Measurements from ENCODE around the gene CYTL1. TPM values are rescaled to one million over a fixed set of nuclear protein-coding genes. Genes with fewer than 3 reads are reported as not detected.
A peak's percentile ranks its signal among the peaks of the same experiment; 100 is the strongest.

CYTL1 gene
- total and polyA plus RNA-seq, 12 donors: 0.48 to 5.7 (median 1.2) TPM; not detected in 1

- no peak for DNase-seq
- H3K9me3 ChIP-seq (replicated peaks in 1 of 3): no peaks in the 10 kb centered on the region
- WGBS, 4 donors: 86 to 100% (median 92%) methylated on average over 1 to 3 of the region's 3 CpGs
- no peak overlapping the region for H3K4me3 ChIP-seq
- no peak overlapping the region for H3K27ac ChIP-seq
- no peaks in the 10 kb centered on the region for H3K36me3 ChIP-seq (replicated peaks in 1 of 2)
- peaks cover 4% of the 10 kb centered on the region for H3K27me3 ChIP-seq
- no peaks in the 10 kb centered on the region for H3K4me1 ChIP-seq (replicated peaks in 1 of 2)
- intact Hi-C loops (cut with DNase I): no loop called here
- no peak for TF ChIP-seq CTCF (IDR thresholded peaks at IDR 0.05)
- TF ChIP-seq POLR2A (IDR thresholded peaks at IDR 0.05): no peak
Measured at GRCh38 chr4:4974727-4975126, 44.5 kb downstream of the CYTL1 start.

- no peak overlapping the region for H3K27ac ChIP-seq
- DNase-seq: no peak
- WGBS, 4 donors: 89 to 100% (median 96%) methylated on average over 1 of the region's 1 CpG
- intact Hi-C loops (cut with DNase I): no loop called here
- no peaks in the 10 kb centered on the region for H3K36me3 ChIP-seq (replicated peaks in 1 of 2)
- TF ChIP-seq CTCF (IDR thresholded peaks at IDR 0.05) (no peak), POLR2A (IDR thresholded peaks at IDR 0.05) (no peak)
- H3K4me1 ChIP-seq (replicated peaks in 1 of 2): no peaks in the 10 kb centered on the region
- H3K9me3 ChIP-seq (replicated peaks in 1 of 3): no peaks in the 10 kb centered on the region
- peaks cover 5% of the 10 kb centered on the region for H3K27me3 ChIP-seq
- no peak overlapping the region for H3K4me3 ChIP-seq
Measured at GRCh38 chr4:4971796-4972195, 47.5 kb downstream of the CYTL1 start.

- 51 to 73% (median 55%) methylated on average over 8 of the region's 8 CpGs for WGBS, 4 donors
- peak; percentile 56 to 82 (median 74) for DNase-seq
- intact Hi-C loops (cut with DNase I): no loop called here
- peaks cover 10% of the 10 kb centered on the region for H3K27me3 ChIP-seq
- no peak overlapping the region for H3K27ac ChIP-seq
- no peak overlapping the region for H3K4me3 ChIP-seq
- H3K9me3 ChIP-seq (replicated peaks in 1 of 3): no peaks in the 10 kb centered on the region
- no peaks in the 10 kb centered on the region for H3K4me1 ChIP-seq (replicated peaks in 1 of 2)
- no peaks in the 10 kb centered on the region for H3K36me3 ChIP-seq (replicated peaks in 1 of 2)
- no peak for TF ChIP-seq CTCF (IDR thresholded peaks at IDR 0.05)
- no peak for TF ChIP-seq POLR2A (IDR thresholded peaks at IDR 0.05)
Measured at GRCh38 chr4:4969298-4969697, 50.0 kb downstream of the CYTL1 start.

GRCh38 chr4:4968161-4968725 is 51.0 kb downstream of the CYTL1 start:
- Histone ChIP-seq H3K27me3 (peaks cover 7% of the 10 kb centered on the region), H3K4me3 (no peak overlapping the region), H3K9me3 (replicated peaks in 1 of 3) (no peaks in the 10 kb centered on the region), H3K36me3 (replicated peaks in 1 of 2) (no peaks in the 10 kb centered on the region), H3K27ac (no peak overlapping the region), H3K4me1 (replicated peaks in 1 of 2) (no peaks in the 10 kb centered on the region)
- WGBS, 4 donors: 77 to 81% (median 79%) methylated on average over 4 of the region's 4 CpGs
- no peak for DNase-seq
- no peak for TF ChIP-seq CTCF (IDR thresholded peaks at IDR 0.05)
- TF ChIP-seq POLR2A (IDR thresholded peaks at IDR 0.05): no peak
- intact Hi-C loops (cut with DNase I): no loop called here

Other genes starting within 250 kb of the CYTL1 start
- gene MSX1, start 159.8 kb downstream of the CYTL1 start, total RNA-seq: 10 to 100 TPM in 2 of 9 donors, 1 to 10 TPM in 7; 5.2 to 30.3 (median 7.2) TPM
- gene MSX1, start 159.8 kb downstream of the CYTL1 start, polyA plus RNA-seq: 1 to 10 TPM; 1.8 to 7.9 (median 4.6) TPM
- gene STK32B, start 32.0 kb upstream of the CYTL1 start, total RNA-seq: 1 to 10 TPM in 2 of 9 donors, under 1 TPM in 7; 0.32 to 6.8 (median 0.71) TPM
- gene STK32B, start 32.0 kb upstream of the CYTL1 start, polyA plus RNA-seq: under 1 TPM; 0.16 to 0.30 (median 0.29) TPM

Data from adrenal gland (tissue), 12 donors.